LNCAP (cell line): ENCODE results near the gene CYP2A13.

Source experiments
- TF ChIP-seq, protein P1 (sequence below): fragments of 450-650 bp; IDR thresholded peaks from 2 replicates; pipeline ENCODE4 v1.5.1; 2017; ENCODE audit warnings: mild to moderate bottlenecking

CYP2A13 gene, protein sequence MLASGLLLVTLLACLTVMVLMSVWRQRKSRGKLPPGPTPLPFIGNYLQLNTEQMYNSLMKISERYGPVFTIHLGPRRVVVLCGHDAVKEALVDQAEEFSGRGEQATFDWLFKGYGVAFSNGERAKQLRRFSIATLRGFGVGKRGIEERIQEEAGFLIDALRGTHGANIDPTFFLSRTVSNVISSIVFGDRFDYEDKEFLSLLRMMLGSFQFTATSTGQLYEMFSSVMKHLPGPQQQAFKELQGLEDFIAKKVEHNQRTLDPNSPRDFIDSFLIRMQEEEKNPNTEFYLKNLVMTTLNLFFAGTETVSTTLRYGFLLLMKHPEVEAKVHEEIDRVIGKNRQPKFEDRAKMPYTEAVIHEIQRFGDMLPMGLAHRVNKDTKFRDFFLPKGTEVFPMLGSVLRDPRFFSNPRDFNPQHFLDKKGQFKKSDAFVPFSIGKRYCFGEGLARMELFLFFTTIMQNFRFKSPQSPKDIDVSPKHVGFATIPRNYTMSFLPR

DNA sequence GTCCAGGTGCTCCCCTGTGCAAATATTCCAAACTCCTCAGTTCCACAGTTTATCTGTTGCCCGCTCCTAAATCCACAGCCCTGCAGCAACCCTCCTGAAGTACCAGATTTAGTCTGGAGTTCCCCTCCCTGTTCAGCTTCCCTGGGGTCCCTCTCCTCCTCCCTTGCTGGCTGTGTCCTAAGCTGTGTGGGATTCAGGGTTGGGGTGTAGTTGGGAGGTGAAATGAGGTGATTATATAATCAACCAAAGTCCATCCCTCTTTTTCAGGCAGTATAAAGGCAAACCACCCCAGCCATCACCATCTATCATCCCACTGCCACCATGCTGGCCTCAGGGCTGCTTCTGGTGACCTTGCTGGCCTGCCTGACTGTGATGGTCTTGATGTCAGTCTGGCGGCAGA lies at the start of gene CYP2A13:
TSS of gene CYP2A13 (plus strand) at position 301 of the 400 bp plus-strand sequence. CDS start at position 322, 21 bp downstream.
- TF ChIP-seq, protein P1, sequence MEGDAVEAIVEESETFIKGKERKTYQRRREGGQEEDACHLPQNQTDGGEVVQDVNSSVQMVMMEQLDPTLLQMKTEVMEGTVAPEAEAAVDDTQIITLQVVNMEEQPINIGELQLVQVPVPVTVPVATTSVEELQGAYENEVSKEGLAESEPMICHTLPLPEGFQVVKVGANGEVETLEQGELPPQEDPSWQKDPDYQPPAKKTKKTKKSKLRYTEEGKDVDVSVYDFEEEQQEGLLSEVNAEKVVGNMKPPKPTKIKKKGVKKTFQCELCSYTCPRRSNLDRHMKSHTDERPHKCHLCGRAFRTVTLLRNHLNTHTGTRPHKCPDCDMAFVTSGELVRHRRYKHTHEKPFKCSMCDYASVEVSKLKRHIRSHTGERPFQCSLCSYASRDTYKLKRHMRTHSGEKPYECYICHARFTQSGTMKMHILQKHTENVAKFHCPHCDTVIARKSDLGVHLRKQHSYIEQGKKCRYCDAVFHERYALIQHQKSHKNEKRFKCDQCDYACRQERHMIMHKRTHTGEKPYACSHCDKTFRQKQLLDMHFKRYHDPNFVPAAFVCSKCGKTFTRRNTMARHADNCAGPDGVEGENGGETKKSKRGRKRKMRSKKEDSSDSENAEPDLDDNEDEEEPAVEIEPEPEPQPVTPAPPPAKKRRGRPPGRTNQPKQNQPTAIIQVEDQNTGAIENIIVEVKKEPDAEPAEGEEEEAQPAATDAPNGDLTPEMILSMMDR: no peak

DNA sequence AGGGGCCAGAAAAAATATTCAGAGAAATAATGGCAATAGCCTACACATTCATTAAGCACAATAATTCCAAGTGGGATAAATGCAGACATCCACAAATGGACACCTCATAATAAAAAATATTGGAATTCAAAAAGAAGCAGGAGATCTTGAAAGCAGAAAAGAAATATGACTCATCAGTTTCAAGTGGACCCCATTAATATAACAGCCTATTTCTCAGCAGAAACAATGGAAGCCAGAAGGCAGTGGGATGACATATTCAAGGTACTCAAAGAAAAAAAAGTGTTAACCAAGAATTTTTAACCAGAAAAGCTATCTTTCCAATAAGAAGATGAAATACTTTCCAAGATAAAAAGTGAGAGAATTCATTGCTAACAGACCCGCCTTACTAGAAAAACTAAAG lies 48.4 kb upstream of the CYP2A13 start:
- TF ChIP-seq, protein P1: no peak

DNA sequence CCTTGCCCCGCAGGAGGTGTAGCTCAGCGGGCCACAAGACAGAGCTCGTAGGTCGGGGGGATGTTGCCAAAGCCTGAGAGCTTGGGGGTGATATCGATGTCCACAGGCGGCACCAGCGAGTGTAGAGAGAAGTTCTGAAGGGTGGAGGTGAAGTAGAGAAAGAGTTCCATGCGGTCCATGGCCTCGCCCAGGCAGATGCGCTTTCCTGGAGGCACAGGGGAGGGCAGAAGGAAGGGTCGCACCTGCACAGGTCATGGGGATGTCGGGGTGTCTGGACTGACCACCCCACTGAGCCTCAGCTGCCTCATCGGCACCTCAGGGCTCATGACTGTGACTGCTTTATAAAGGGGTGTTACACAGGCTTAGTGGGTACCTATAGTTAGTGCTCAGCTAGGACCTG lies 37.8 kb upstream of the CYP2A13 start:
- TF ChIP-seq, protein P1: no peak

DNA sequence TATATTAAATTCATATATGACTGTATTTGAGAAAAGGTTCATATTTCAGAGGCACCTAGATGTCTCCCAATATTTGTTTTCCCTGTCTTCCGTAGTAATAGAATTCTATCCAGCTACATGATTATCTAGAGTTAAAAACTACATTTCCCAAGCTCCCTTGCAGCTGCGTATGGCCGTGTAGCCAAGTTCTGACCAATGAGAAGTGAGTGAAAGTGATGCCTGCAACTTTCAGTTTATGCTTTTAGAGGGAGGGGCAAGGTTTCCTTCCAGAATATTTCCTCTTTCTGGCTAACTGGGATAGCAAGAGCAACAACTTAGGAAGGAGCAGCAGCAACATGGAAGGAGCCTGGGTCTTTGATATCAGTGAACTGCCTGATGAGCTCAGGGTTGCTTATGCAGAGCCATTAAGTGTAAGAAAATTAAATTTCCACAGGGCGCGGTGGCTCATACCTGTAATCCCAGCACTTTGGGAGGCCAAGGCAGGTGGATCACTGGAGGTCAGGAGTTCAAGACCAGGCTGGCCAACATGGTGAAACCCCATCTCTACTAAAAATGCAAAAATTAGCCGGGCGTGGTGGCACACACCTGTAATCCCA lies 23.2 kb upstream of the CYP2A13 start:
- TF ChIP-seq, protein P1: no peak

DNA sequence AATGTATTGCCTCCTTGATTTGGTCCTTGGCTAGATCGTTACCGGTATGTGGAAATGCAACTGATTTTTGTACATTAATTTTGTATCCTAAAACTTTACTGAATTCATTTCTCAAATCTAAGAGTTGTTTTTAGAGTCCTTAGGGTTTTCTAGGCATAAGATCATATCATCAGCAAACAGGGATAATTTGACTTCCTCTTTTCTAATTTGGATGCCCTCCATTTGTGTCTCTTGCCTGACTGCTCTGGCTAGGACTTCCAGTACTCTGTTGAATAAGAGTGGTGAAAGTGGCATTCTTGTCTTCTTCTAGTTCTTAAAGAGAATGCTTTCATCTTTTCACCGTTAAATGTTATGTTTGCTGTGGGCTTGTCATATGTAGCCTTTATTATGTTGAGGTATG lies 12.0 kb upstream of the CYP2A13 start:
- TF ChIP-seq, protein P1: no peak

DNA sequence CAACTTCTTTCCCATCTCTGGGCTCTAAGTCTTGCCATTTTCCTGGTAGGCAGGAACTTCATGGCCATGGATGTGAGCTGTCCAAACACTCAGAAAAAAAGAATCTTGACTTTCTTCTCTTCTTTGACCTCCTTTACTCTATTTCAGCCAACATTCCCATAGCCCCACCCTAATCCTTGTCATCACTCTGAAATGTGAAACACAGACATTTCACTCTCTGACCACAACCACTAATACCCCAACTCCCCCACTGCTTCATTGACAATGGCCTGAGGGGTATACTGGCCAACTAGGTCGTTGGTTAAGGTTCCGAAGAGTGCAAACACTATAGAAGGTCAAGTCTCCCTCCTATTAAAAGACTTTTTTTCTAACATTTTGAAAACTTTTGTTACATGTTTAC lies 4.7 kb upstream of the CYP2A13 start:
- TF ChIP-seq, protein P1: no peak

DNA sequence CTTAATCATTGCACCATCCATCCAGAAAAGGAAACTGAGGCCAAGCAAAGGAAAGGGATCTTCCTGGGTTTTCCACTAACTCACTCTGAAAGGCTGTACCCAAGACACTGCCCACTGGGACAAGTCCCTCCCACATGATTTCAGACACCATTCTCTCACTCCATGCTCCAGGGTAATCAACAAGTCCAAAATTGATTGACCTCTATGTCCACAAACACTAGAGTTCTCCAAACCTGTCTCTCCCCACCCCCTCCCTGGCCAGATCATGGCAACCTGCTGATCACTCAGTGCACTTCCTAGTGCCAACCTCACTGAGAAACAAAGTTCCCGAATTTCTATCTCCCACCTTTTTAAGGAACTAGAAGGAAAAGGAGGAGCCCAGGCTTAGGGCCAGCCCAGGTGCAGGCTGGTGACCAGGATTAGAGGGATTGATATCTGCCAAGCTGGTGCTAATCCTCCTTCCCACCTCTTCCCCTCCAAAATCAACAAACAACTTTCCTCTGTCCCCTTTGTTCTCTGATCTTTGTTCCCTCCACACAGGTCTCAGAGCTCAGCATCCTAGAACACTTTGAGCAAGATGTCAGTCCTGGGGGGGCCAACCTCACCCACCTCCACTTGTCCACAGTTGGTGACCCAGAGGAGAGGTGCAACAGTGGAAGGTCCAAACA lies 2.4 kb upstream of the CYP2A13 start:
- TF ChIP-seq, protein P1: no peak
